GM06990 (cell line): ENCODE data around the gene HPDL.
A peak's percentile ranks its signal among the peaks of the same experiment; 100 is the strongest.

Source experiments
- DNase-seq: peaks from one replicate; pipeline ENCODE4 v3.0.0-alpha.2; 2011; ENCODE audit not compliant: insufficient read length; ENCODE audit errors: extremely low read depth
- H3K27me3 ChIP-seq: replicated peaks from 2 replicates; pipeline ENCODE4 v1.6.0; 2011; ENCODE audit warnings: low read length; ENCODE audit not compliant: control insufficient read depth, insufficient read depth
- H3K36me3 ChIP-seq: 2 replicates; pipeline ENCODE4 v1.5.1; 2011; ENCODE audit warnings: low read length; ENCODE audit not compliant: control insufficient read depth, insufficient read depth
- H3K4me3 ChIP-seq: replicated peaks from 2 replicates; pipeline ENCODE4 v1.5.1; 2011; ENCODE audit warnings: low read depth, mild to moderate bottlenecking, control low read depth, low read length
- TF ChIP-seq, protein P1 (sequence below): IDR thresholded peaks from 2 replicates; pipeline ENCODE4 v1.5.1; 2011; ENCODE audit warnings: low read length, control low read depth, mild to moderate bottlenecking, inconsistent platforms; ENCODE audit not compliant: insufficient read depth, poor library complexity, severe bottlenecking

HPDL gene

DNA sequence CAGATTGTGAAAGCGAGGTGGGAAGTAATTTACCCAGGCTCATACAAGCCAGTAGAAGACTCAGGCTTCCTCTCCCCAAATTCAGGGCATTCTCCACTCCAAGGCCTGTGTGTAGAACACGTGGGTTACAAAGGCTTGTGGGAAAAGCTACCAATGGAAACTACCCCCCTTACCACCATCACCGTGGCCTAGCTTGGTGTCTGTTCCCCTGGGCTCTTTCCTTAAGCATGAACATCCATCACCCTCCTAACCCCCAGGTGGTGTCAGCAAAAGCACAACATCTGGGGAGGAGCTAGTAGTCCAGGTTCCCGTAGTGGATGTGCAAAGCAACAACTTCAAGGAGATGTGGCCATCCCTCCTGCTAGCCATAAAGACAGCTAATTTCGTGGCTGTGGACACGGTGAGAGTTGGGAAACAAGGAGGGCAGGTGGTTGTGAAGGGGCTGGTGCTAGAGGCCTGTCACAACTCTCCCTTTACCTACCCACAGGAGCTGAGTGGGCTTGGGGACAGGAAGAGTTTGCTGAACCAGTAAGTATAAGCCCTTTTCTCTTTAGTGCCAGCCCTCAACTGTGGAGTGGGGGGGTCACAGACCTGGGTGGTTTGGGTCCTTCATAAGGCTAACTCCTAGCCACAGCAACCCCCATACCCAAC lies 14.2 kb downstream of the HPDL start:
- H3K27me3 ChIP-seq, result no peaks in the 10 kb centered on the region
- H3K4me3 ChIP-seq, result peak overlapping the region; percentile 93
- TF ChIP-seq, protein P1, sequence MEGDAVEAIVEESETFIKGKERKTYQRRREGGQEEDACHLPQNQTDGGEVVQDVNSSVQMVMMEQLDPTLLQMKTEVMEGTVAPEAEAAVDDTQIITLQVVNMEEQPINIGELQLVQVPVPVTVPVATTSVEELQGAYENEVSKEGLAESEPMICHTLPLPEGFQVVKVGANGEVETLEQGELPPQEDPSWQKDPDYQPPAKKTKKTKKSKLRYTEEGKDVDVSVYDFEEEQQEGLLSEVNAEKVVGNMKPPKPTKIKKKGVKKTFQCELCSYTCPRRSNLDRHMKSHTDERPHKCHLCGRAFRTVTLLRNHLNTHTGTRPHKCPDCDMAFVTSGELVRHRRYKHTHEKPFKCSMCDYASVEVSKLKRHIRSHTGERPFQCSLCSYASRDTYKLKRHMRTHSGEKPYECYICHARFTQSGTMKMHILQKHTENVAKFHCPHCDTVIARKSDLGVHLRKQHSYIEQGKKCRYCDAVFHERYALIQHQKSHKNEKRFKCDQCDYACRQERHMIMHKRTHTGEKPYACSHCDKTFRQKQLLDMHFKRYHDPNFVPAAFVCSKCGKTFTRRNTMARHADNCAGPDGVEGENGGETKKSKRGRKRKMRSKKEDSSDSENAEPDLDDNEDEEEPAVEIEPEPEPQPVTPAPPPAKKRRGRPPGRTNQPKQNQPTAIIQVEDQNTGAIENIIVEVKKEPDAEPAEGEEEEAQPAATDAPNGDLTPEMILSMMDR, result no peak
- H3K36me3 ChIP-seq, result peaks cover 26% of the 10 kb centered on the region
- DNase-seq, result no peak

DNA sequence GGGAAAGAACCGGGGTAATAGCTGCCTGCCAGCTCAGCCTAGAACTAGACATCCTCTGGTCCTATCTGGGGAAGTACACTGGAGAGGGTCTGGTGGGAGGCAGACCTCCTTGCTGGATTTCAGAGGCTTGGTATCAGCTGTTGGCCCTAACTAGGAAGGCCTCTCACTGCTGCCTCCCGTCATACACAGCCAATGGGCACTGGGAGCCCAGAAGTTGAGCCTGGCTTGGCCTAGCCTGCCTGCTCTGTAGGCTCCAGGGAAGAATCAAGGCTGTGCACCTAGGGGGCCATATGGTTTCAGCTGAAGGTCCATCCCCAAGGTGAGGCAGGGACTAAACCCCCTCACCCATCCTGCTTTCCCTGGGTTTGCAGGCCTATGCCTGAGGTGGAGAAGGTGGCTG lies 17.8 kb downstream of the HPDL start:
- peaks cover 29% of the 10 kb centered on the region for H3K36me3 ChIP-seq
- DNase-seq, result no peak
- TF ChIP-seq, protein P1, result no peak
- H3K27me3 ChIP-seq, result no peaks in the 10 kb centered on the region
- H3K4me3 ChIP-seq, result no peak overlapping the region

DNA sequence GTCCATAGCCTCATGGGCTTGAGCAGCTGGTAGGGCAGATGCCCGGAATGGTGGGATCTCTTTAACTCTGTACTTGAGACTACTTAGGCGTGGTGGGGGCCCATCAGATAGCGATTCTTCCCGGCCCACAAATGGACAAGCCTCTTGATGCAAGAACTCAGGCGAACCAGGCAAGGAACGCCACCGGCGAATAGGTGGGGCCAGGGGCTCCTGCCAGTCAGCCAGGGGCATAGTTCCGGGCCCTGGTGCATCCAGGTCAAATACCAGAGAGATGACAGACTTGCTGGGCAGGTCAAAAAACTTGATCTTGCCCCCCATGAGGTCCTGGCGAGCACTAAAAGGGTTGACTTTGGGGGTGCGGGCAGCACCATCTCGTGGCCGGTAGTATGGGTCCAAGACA lies 18.3 kb downstream of the HPDL start:
- Histone ChIP-seq H3K4me3 (no peak overlapping the region), H3K36me3 (peaks cover 29% of the 10 kb centered on the region), H3K27me3 (no peaks in the 10 kb centered on the region)
- DNase-seq, result no peak
- TF ChIP-seq, protein P1, result no peak

DNA sequence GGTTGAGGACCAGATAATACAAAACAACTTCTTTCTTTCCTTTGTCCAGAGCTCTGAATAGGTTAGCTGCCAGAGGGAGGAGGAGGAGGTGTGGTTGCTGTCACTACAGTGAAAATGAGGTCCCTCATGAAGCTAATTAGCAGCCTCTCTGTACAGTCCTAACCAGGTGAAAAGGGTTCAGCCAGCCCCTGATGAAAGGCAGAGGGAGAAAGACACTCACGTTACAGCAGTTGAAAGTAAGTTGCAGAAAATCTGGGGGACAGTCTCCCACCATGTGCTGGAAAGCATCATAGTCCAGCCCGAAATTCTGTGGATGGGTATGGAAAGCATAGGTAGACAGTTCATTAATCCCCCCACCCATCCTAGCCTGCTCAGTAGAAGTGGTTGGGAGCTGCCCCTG lies 19.8 kb downstream of the HPDL start:
- peaks cover 29% of the 10 kb centered on the region for H3K36me3 ChIP-seq
- no peak for DNase-seq
- H3K27me3 ChIP-seq, result no peaks in the 10 kb centered on the region
- TF ChIP-seq, protein P1, result no peak
- H3K4me3 ChIP-seq, result no peak overlapping the region

DNA sequence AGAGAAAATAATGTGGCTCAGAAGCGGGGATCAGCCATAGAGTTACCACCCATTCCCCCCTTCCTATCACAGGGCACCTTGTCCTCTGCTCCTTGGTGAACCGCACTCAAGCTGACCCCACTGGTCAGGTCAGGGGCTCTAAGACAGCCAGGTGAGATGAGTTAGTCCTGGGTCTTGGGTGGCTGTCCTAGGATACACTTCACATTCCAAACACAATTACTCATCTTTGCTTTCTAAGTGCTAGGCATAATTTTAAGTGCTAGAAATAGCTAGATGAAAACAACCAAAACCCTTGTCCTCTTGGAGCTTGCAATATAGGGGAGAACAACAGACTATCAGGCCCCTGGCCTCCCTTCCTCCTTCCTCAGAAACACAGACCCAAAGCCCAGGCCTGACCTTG lies 21.3 kb downstream of the HPDL start:
- H3K36me3 ChIP-seq, result peaks cover 16% of the 10 kb centered on the region
- TF ChIP-seq, protein P1, result no peak
- H3K4me3 ChIP-seq, result no peak overlapping the region
- no peaks in the 10 kb centered on the region for H3K27me3 ChIP-seq
- DNase-seq, result no peak

DNA sequence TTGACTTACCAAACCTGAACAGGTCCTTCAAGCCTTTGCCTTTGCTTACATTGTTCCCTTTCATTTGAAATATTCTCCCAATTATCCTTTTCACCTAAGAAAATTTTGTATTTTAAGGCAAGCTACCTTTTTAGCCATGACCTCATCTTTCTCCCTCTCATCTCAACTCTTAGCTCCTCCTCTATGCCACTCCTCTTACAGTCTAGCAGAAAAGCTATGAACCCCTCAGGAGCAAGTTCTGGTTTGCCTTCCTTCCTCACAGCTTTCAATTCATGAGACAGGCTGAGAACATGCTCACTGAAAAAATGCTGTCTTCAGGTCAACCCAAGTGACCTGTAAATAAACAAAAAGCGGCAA lies 21.9 kb downstream of the HPDL start:
- DNase-seq, result no peak
- no peak overlapping the region for H3K4me3 ChIP-seq
- TF ChIP-seq, protein P1, result no peak
- H3K27me3 ChIP-seq, result no peaks in the 10 kb centered on the region
- H3K36me3 ChIP-seq, result peaks cover 11% of the 10 kb centered on the region
